HG03039 (cell line): ENCODE results near the gene VEGFD.

Experiments used
- ATAC-seq: cut with Tn5 transposase; IDR thresholded peaks from one replicate; pipeline ENCODE4 v1.9.1; 2021; ENCODE audit warnings: mild to moderate bottlenecking, moderate library complexity; ENCODE audit not compliant: unreplicated experiment

The VEGFD gene

GRCh38 chrX:15384304-15384703, at the start of gene VEGFD:
Gene VEGFD (minus strand): TSS chrX:15384413. CDS start chrX:15383946, 467 bp downstream.
- no peak for ATAC-seq

- no peak for ATAC-seq
Observed at GRCh38 chrX:15430584-15430983, 46.4 kb upstream of the VEGFD start.

- ATAC-seq: no peak
Observed at GRCh38 chrX:15430076-15430475, 45.9 kb upstream of the VEGFD start.

GRCh38 chrX:15425024-15425423, 40.8 kb upstream of the VEGFD start:
- ATAC-seq: no peak

GRCh38 chrX:15418707-15419181, 34.5 kb upstream of the VEGFD start:
- ATAC-seq: no peak

- no peak for ATAC-seq
Observed at GRCh38 chrX:15418041-15418706, 34.0 kb upstream of the VEGFD start.

- ATAC-seq: no peak
Observed at GRCh38 chrX:15416133-15416993, 32.1 kb upstream of the VEGFD start.

- ATAC-seq: no peak
Observed at GRCh38 chrX:15413101-15413500, 28.9 kb upstream of the VEGFD start.

- ATAC-seq: no peak
Observed at GRCh38 chrX:15410947-15411346, 26.7 kb upstream of the VEGFD start.

GRCh38 chrX:15410430-15410829, 26.2 kb upstream of the VEGFD start:
- no peak for ATAC-seq

- no peak for ATAC-seq
Observed at GRCh38 chrX:15405846-15406245, 21.6 kb upstream of the VEGFD start.

- ATAC-seq: no peak
Observed at GRCh38 chrX:15404401-15405096, 20.3 kb upstream of the VEGFD start.

GRCh38 chrX:15401378-15401777, 17.2 kb upstream of the VEGFD start:
- no peak for ATAC-seq

- ATAC-seq: no peak
Observed at GRCh38 chrX:15399962-15400391, 15.8 kb upstream of the VEGFD start.

GRCh38 chrX:15398874-15399273, 14.7 kb upstream of the VEGFD start:
- no peak for ATAC-seq

GRCh38 chrX:15395789-15396188, 11.6 kb upstream of the VEGFD start:
- no peak for ATAC-seq

GRCh38 chrX:15391850-15392249, 7.6 kb upstream of the VEGFD start:
- no peak for ATAC-seq

- no peak for ATAC-seq
Observed at GRCh38 chrX:15382813-15383212, 1.4 kb downstream of the VEGFD start.

- ATAC-seq: no peak
Observed at GRCh38 chrX:15376956-15377355, 7.3 kb downstream of the VEGFD start.

- ATAC-seq: no peak
Observed at GRCh38 chrX:15373976-15374375, 10.2 kb downstream of the VEGFD start.
